Fibroblast of skin of left quadriceps (primary cell): ENCODE results near the gene SOBP.
"Not testable (repeated sequence)": the region's sequence is repeated elsewhere in the genome, so short reads cannot be mapped to it uniquely, and the experiment has no call there.

Experiments
- DNase-seq, 2 experiments: peaks; one replicate each; pipeline ENCODE4 v3.0.0-alpha.2; 2013; ENCODE audit warnings: low read depth in 2 of 2

SOBP gene

GRCh38 chr6:107488875-107489635, 862 bp upstream of the SOBP start:
- DNase-seq: no peak

GRCh38 chr6:107490566-107491137, 735 bp downstream of the SOBP start:
- no peak for DNase-seq

- no peak for DNase-seq
These were observed 1.3 kb downstream of the SOBP start for GRCh38 chr6:107491138-107491609.

- peak; percentile 44 to 45 for DNase-seq
These were observed 2.1 kb downstream of the SOBP start for GRCh38 chr6:107491760-107492660.

- DNase-seq: no peak
These were observed 3.5 kb downstream of the SOBP start for GRCh38 chr6:107493158-107494057.

GRCh38 chr6:107495196-107495643, 5.3 kb downstream of the SOBP start:
- DNase-seq: no peak

GRCh38 chr6:107495971-107496370, 6.1 kb downstream of the SOBP start:
- no peak for DNase-seq

GRCh38 chr6:107496892-107497684, 7.2 kb downstream of the SOBP start:
- no peak for DNase-seq

GRCh38 chr6:107504270-107505026, 14.5 kb downstream of the SOBP start:
- no peak for DNase-seq

GRCh38 chr6:107506145-107506544, 16.2 kb downstream of the SOBP start:
- DNase-seq: no peak

GRCh38 chr6:107509506-107509905, 19.6 kb downstream of the SOBP start:
- no peak for DNase-seq

- DNase-seq: no peak
These were observed 20.2 kb downstream of the SOBP start for GRCh38 chr6:107510108-107510507.

- no peak for DNase-seq
These were observed 21.6 kb downstream of the SOBP start for GRCh38 chr6:107511511-107511993.

- no peak for DNase-seq
These were observed 23.3 kb downstream of the SOBP start for GRCh38 chr6:107513214-107513613.

- no peak for DNase-seq
These were observed 26.0 kb downstream of the SOBP start for GRCh38 chr6:107515955-107516354.

GRCh38 chr6:107517274-107517673, 27.4 kb downstream of the SOBP start:
- no peak for DNase-seq

GRCh38 chr6:107519224-107519623, 29.3 kb downstream of the SOBP start:
- not testable (repeated sequence) for DNase-seq

GRCh38 chr6:107520706-107521105, 30.8 kb downstream of the SOBP start:
- not testable (repeated sequence) for DNase-seq

GRCh38 chr6:107523054-107523791, 33.3 kb downstream of the SOBP start:
- DNase-seq: no peak
